Fibroblast of the aortic adventitia (primary cell): Measurements from ENCODE around the gene ACSL3. TPM values are rescaled to one million over a fixed set of nuclear protein-coding genes. Genes with fewer than 3 reads are reported as not detected.
"Not testable (repeated sequence)": the region's sequence is repeated elsewhere in the genome, so short reads cannot be mapped to it uniquely, and the experiment has no call there.

Source experiments
- DNase-seq: peaks from one replicate; pipeline ENCODE4 v3.0.0-alpha.2; 2010; ENCODE audit warnings: low read depth
- H3K4me3 ChIP-seq: 2 replicates; pipeline ENCODE4 v1.5.1; 2011; ENCODE audit warnings: low read depth, mild to moderate bottlenecking, control low read depth, low read length, moderate library complexity
- CTCF ChIP-seq: IDR thresholded peaks from 2 replicates; pipeline ENCODE4 v1.5.1; 2011; ENCODE audit warnings: mild to moderate bottlenecking, low read length, control low read depth, inconsistent platforms; ENCODE audit not compliant: insufficient read depth
- total RNA-seq: library from RNA; depleted of rRNA; stranded (reverse); fragments of >200 nt; gene quantifications from 2 replicates; pipeline ENCODE4 v1.2.3, GENCODE V29; 2012; ENCODE audit warnings: low replicate concordance

ACSL3 gene
- total RNA-seq, 1 donor: 88.5 TPM

GRCh38 chr2:222862909-222863544 is 2.2 kb downstream of the ACSL3 start:
- no peak for TF ChIP-seq CTCF
- DNase-seq: peak; percentile 27
- H3K4me3 ChIP-seq: peak overlapping the region; percentile 91

- H3K4me3 ChIP-seq: no peak overlapping the region
- TF ChIP-seq CTCF: no peak
- peak; percentile 80 for DNase-seq
Measured at GRCh38 chr2:222864296-222864695, 3.5 kb downstream of the ACSL3 start.

DNA sequence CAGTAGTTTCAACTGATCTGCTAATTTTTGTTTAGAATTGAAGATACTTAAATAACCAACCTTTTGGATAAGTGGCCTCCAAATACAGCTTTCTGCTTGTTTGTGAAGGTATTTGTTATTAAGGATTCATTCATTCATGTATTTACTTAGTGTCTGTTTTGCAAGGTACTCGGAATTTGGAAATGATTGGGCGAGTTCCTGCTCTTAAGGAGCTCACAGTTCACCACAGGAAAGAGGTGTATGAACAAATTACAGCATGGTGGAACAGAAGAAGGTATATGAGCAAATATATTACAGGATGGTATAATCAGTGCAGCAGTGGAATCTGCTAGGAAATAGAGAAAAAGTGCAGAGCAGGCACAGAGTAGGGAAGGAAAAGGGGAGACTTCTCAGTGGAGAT is 4.5 kb downstream of the ACSL3 start:
- no peak overlapping the region for H3K4me3 ChIP-seq
- TF ChIP-seq CTCF: no peak
- no peak for DNase-seq

DNA sequence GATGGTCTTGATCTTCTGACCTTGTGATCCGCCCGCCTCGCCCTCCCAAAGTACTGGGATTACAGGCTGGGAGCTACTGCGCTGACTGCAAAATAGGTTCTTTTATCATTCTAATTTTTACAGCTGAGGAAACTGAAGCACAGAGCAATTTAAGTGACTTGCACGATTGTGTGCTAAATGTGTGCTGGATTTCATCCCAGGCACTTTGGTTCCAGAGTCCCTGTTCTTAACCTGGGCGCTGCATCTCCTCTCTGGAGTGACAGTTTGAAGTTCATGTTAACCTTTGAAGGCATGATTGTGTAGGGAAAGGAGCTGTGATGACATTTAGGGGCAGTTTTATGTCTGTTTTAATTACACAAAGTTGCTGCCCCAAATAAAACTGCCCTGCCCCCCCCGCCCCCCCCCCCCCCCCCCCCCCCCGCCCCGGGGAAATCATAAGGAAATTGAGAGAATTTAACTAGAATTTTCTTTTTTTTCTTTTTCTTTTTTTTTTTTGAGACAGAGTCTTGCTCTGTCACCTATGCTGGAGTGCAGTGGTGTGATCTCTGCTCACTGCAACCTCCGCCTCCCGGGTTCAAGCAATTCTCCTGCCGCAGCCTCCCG is 5.6 kb downstream of the ACSL3 start:
- no peak overlapping the region for H3K4me3 ChIP-seq
- no peak for TF ChIP-seq CTCF
- DNase-seq: peak; percentile 39

GRCh38 chr2:222868560-222869251 is 7.9 kb downstream of the ACSL3 start:
- DNase-seq, H3K4me3 ChIP-seq: not testable (repeated sequence)

DNA sequence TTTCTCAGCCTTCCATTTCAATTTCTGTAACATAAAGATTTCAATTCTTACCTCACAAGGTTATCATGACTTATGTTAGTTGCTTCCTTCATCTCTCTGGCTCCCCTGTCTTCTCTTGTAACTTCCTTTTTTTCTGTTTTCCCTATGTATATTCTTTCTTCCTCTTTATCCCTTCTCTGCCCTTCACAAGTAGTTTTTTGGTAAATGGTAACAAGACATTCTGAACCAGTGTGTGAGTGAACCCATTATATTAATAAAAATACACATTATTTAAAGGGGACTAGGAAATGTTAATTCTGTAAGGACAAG is 8.4 kb downstream of the ACSL3 start:
- DNase-seq: no peak
- no peak for TF ChIP-seq CTCF
- H3K4me3 ChIP-seq: no peak overlapping the region

- TF ChIP-seq CTCF: no peak
- no peak for DNase-seq
- no peak overlapping the region for H3K4me3 ChIP-seq
Measured at GRCh38 chr2:222871291-222871690, 10.5 kb downstream of the ACSL3 start.
